ENCODE results near the gene BMPR1A.

DNA sequence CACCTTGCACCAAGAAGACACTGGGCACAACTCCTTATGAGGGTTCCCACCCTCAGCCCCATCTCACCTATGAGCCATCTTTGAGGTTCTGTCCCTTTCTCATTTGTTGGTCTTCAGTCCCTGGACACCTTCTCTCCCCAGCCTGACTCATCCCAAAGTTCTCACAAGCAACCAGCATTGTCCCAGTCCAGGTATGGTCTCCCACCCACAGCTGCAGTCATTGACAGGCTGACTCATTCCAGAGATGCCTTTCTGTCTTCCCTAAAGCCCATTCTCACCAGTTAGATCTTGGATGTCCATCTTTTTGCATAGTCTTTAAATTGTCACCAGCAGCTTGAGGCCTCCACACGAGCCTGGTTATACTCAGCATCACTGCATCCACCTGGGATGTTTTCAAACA lies 26.7 kb upstream of the BMPR1A start:
- TF ChIP-seq EZH2 (IDR thresholded peaks at IDR 0.05; ENCODE audit: insufficient read depth, poor library complexity, severe bottlenecking) (no peak), EZH2phosphoT487 (IDR thresholded peaks at IDR 0.05; ENCODE audit: insufficient read depth, low read depth) (no peak)

Measured in GM23248 (cell line).